ENCODE data around the gene NFATC2. TPM values are rescaled to one million over a fixed set of nuclear protein-coding genes. Genes with fewer than 3 reads are reported as not detected.
A peak's percentile ranks its signal among the peaks of the same experiment; 100 is the strongest.

The NFATC2 gene
- total RNA-seq, 3 donors from 2014 or later = 5.9 to 11.9 (median 10.2) TPM

DNA sequence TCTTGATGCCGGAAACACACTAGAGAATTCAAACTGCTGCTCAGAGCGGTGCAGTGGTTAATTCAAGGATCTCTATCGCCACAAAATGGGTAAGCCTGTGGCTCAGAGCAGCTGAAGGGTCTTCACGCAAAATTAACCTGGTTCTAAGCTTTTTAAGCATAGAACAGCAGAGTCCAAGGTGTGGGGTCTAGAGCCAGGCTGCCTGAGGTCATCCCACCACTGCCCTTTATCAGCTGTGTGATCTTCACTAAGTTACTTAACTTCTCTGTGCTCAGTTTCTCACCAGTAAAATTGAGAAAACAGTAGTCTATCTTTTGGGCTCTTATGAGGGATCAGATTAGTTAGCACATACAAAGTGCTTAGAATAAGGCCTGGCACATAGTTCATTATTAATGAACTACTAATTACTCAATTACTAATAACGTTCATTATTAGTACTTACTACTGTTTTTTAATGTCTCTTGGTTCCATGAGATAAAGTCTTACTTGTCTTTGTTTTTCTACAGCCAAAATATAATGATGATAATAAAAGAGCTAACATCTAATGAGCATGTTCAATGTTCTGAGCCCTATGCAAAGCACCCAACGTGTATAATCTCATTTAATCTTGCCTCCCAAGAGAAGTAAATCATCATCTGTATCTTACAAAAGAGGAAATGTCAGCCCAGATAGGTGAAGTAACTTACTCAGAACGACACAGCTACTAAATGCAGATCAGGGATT, 92.9 kb downstream of the NFATC2 start:
- no peak overlapping the region for H3K4me3 ChIP-seq
- TF ChIP-seq POLR2AphosphoS5 (IDR thresholded peaks at IDR 0.05) (no peak), POLR2A (IDR thresholded peaks at IDR 0.05) (no peak)
- TF ChIP-seq, protein P1, sequence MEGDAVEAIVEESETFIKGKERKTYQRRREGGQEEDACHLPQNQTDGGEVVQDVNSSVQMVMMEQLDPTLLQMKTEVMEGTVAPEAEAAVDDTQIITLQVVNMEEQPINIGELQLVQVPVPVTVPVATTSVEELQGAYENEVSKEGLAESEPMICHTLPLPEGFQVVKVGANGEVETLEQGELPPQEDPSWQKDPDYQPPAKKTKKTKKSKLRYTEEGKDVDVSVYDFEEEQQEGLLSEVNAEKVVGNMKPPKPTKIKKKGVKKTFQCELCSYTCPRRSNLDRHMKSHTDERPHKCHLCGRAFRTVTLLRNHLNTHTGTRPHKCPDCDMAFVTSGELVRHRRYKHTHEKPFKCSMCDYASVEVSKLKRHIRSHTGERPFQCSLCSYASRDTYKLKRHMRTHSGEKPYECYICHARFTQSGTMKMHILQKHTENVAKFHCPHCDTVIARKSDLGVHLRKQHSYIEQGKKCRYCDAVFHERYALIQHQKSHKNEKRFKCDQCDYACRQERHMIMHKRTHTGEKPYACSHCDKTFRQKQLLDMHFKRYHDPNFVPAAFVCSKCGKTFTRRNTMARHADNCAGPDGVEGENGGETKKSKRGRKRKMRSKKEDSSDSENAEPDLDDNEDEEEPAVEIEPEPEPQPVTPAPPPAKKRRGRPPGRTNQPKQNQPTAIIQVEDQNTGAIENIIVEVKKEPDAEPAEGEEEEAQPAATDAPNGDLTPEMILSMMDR (IDR thresholded peaks at IDR 0.05) = no peak
- no peaks in the 10 kb centered on the region for H3K9me3 ChIP-seq
- no peak for DNase-seq (ENCODE audit: low spot score in 2 of 2)
- no peaks in the 10 kb centered on the region for H3K36me3 ChIP-seq
- H3K27ac ChIP-seq = peak overlapping the region; percentile 38 to 41
- intact Hi-C loops (cut with DNase I; ENCODE audit: low total_unique reads) = no loop called here
- no peaks in the 10 kb centered on the region for H3K27me3 ChIP-seq
- H3K4me1 ChIP-seq = peaks cover 8% of the 10 kb centered on the region in 2 donors

DNA sequence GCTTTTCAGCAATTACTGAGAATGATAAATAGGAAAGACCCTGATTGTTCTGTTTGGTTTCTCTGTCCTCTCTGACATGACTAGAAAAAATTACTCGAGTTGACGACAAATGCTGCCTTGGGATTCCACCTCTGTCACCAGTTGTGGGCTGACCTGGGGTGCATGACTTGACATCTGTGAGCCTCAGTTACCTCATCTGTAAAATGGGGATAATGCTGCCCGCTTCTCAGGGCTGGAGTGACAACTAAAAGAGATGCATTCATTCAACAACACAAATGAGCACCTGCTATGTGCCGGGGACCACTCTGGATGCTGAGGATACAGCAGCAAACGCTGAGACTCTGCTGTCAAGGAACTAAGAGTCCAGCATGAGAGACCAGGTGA, 94.8 kb downstream of the NFATC2 start:
- no peaks in the 10 kb centered on the region for H3K9me3 ChIP-seq
- H3K36me3 ChIP-seq = no peaks in the 10 kb centered on the region
- DNase-seq (ENCODE audit: low spot score in 2 of 2) = no peak
- TF ChIP-seq POLR2AphosphoS5 (IDR thresholded peaks at IDR 0.05) (no peak), POLR2A (IDR thresholded peaks at IDR 0.05) (no peak)
- TF ChIP-seq, protein P1 (IDR thresholded peaks at IDR 0.05) = no peak
- intact Hi-C loops (cut with DNase I; ENCODE audit: low total_unique reads) = no loop called here
- H3K4me3 ChIP-seq = no peak overlapping the region
- H3K27ac ChIP-seq = peak overlapping the region; percentile 16 to 41
- H3K27me3 ChIP-seq = no peaks in the 10 kb centered on the region
- peaks cover 8% of the 10 kb centered on the region in 2 donors for H3K4me1 ChIP-seq

DNA sequence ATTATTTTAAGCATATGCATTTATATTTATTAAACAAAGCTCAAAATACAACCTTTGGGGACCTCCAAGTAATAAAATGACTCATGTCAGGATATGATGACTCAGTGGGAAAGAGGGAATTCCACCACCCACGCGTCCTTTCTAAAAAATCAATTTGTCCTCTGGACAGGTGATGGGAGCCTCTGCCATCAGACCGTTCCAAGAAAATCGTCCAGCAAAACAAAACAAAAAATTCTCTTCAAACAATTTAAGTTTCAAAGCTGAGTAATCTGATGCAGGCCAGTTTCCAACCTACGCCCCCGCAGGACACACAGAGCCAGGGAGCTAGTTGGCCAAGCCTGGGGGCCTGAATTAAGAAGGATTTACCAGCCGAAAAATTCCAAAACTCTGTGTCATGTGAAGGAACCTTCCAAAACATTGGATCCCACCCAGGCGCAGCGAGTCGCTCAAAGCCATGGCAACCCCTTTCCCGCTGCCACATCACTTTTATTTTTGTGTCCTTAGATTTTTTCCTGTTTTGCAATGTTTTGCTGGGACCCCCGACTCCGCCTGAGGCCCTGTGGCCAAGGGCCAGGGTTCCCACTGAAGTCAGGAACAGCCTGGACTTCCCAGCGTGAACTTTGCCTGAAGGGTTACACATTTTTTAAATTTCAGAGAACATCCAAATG, 95.3 kb downstream of the NFATC2 start:
- Histone ChIP-seq H3K4me3 (peak overlapping the region in 1 of 3 donors; percentile 28), H3K27me3 (no peaks in the 10 kb centered on the region), H3K27ac (peak overlapping the region; percentile 16 to 54), H3K9me3 (no peaks in the 10 kb centered on the region), H3K4me1 (peaks cover 8% of the 10 kb centered on the region in 2 donors), H3K36me3 (no peaks in the 10 kb centered on the region)
- intact Hi-C loops (cut with DNase I; ENCODE audit: low total_unique reads) = no loop called here
- TF ChIP-seq POLR2AphosphoS5 (IDR thresholded peaks at IDR 0.05) = peak; percentile 41 to 79 (median 51)
- TF ChIP-seq POLR2A (IDR thresholded peaks at IDR 0.05) = no peak
- peak; percentile 74 to 94 for DNase-seq (ENCODE audit: low spot score in 2 of 2)

DNA sequence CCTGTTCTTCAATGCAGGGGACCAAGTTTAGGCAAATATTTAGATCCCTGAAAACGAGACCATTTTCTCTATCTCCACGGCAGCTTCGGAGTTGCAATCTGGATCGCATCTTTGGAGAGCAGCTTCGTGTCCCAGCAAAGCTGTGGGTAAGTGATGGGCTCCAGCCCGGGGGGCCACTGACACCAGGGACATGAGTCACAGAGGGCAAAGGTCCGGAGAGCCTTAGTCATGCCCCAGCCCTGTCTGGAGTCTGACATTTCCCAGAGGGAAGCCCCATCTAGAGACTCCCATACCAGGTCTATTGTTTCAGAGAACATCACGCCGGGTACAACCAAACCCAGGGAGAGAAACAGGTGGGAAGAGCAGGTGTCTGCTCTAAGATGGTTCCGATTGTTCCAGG, 95.9 kb downstream of the NFATC2 start:
- no peak for TF ChIP-seq POLR2A (IDR thresholded peaks at IDR 0.05)
- no peak for TF ChIP-seq POLR2AphosphoS5 (IDR thresholded peaks at IDR 0.05)
- TF ChIP-seq, protein P1 (IDR thresholded peaks at IDR 0.05) = no peak
- Histone ChIP-seq H3K9me3 (no peaks in the 10 kb centered on the region), H3K4me3 (peak overlapping the region in 1 of 3 donors; percentile 28), H3K27me3 (no peaks in the 10 kb centered on the region), H3K4me1 (peaks cover 8% of the 10 kb centered on the region in 2 donors), H3K36me3 (no peaks in the 10 kb centered on the region), H3K27ac (peak overlapping the region; percentile 54 to 66)
- intact Hi-C loops (cut with DNase I; ENCODE audit: low total_unique reads) = no loop called here
- no peak for DNase-seq (ENCODE audit: low spot score in 2 of 2)

- intact Hi-C loops (cut with DNase I; ENCODE audit: low total_unique reads) = no loop called here
- peak overlapping the region; percentile 54 to 66 for H3K27ac ChIP-seq
- TF ChIP-seq, protein P1 (IDR thresholded peaks at IDR 0.05) = no peak
- TF ChIP-seq POLR2A (IDR thresholded peaks at IDR 0.05) = no peak
- no peaks in the 10 kb centered on the region for H3K9me3 ChIP-seq
- no peak overlapping the region for H3K4me3 ChIP-seq
- H3K4me1 ChIP-seq = peaks cover 8% of the 10 kb centered on the region in 2 donors
- no peak for DNase-seq (ENCODE audit: low spot score in 2 of 2)
- H3K27me3 ChIP-seq = no peaks in the 10 kb centered on the region
- H3K36me3 ChIP-seq = no peaks in the 10 kb centered on the region
Observed at GRCh38 chr20:51446230-51446629, 96.3 kb downstream of the NFATC2 start.

All from breast epithelium (tissue), 4 donors.